Fibroblast of gingiva (primary cell): ENCODE measurements around the gene SNF8.
"Not testable (repeated sequence)": the region's sequence is repeated elsewhere in the genome, so short reads cannot be mapped to it uniquely, and the experiment has no call there.

Experiments used
- DNase-seq: peaks from one replicate; pipeline ENCODE4 v3.0.0-alpha.2; 2011; ENCODE audit warnings: low read depth

Gene SNF8

GRCh38 chr17:48944515-48945260, at the start of gene SNF8:
SNF8 (minus strand) TSS chr17:48944842; CDS start chr17:48944734, 108 bp downstream.
- peak; percentile 88 for DNase-seq

GRCh38 chr17:48993951-48994350, 49.3 kb upstream of the SNF8 start:
- DNase-seq = no peak

GRCh38 chr17:48993305-48993704, 48.7 kb upstream of the SNF8 start:
- no peak for DNase-seq

GRCh38 chr17:48992444-48992843, 47.8 kb upstream of the SNF8 start:
- DNase-seq = no peak

- no peak for DNase-seq
These were observed 46.3 kb upstream of the SNF8 start for GRCh38 chr17:48990882-48991357.

- DNase-seq = no peak
These were observed 44.5 kb upstream of the SNF8 start for GRCh38 chr17:48989100-48989499.

GRCh38 chr17:48985436-48986245, 41.0 kb upstream of the SNF8 start:
- no peak for DNase-seq

- DNase-seq = no peak
These were observed 37.4 kb upstream of the SNF8 start for GRCh38 chr17:48981927-48982539.

- no peak for DNase-seq
These were observed 29.2 kb upstream of the SNF8 start for GRCh38 chr17:48973806-48974205.

GRCh38 chr17:48972749-48973097, 28.1 kb upstream of the SNF8 start:
- no peak for DNase-seq

- no peak for DNase-seq
These were observed 26.4 kb upstream of the SNF8 start for GRCh38 chr17:48970865-48971687.

- DNase-seq = no peak
These were observed 25.6 kb upstream of the SNF8 start for GRCh38 chr17:48970224-48970623.

GRCh38 chr17:48961516-48962233, 17.0 kb upstream of the SNF8 start:
- no peak for DNase-seq

- no peak for DNase-seq
These were observed 16.3 kb upstream of the SNF8 start for GRCh38 chr17:48960834-48961515.

GRCh38 chr17:48954300-48954755, 9.7 kb upstream of the SNF8 start:
- peak; percentile 45 for DNase-seq

- no peak for DNase-seq
These were observed 8.3 kb upstream of the SNF8 start for GRCh38 chr17:48952904-48953303.

GRCh38 chr17:48951572-48951971, 6.9 kb upstream of the SNF8 start:
- no peak for DNase-seq

- not testable (repeated sequence) for DNase-seq
These were observed 614 bp upstream of the SNF8 start for GRCh38 chr17:48945261-48945651.

- no peak for DNase-seq
These were observed 11.6 kb downstream of the SNF8 start for GRCh38 chr17:48933035-48933434.

GRCh38 chr17:48930435-48930873, 14.2 kb downstream of the SNF8 start:
- no peak for DNase-seq

GRCh38 chr17:48929812-48930165, 14.9 kb downstream of the SNF8 start:
- no peak for DNase-seq
